HG03442 (cell line): ENCODE measurements around the gene C20orf96.
"Not testable (repeated sequence)": the region's sequence is repeated elsewhere in the genome, so short reads cannot be mapped to it uniquely, and the experiment has no call there.

Experiments
- ATAC-seq: cut with Tn5 transposase; IDR thresholded peaks from one replicate; pipeline ENCODE4 v1.9.1; 2021; ENCODE audit warnings: mild to moderate bottlenecking, moderate library complexity; ENCODE audit not compliant: unreplicated experiment

The C20orf96 gene

DNA sequence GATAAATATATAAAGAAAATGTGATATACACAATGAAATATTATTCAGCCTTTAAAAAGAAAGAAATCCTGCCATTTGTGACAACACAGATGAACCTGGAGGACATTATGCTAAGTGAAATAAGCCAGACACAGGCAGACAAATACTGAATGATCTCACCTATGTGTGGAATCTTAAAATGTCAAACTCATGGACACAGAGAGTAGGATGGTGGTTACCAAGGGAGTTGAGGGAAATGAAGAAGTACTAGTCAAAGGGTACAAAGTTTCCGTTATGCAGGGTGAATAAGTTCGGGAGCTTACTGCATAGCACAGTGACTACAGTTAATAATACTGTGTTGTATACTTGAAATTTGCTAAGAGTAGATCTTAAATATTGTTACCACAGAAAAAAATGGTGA lies 47.6 kb downstream of the C20orf96 start:
- ATAC-seq, result no peak

DNA sequence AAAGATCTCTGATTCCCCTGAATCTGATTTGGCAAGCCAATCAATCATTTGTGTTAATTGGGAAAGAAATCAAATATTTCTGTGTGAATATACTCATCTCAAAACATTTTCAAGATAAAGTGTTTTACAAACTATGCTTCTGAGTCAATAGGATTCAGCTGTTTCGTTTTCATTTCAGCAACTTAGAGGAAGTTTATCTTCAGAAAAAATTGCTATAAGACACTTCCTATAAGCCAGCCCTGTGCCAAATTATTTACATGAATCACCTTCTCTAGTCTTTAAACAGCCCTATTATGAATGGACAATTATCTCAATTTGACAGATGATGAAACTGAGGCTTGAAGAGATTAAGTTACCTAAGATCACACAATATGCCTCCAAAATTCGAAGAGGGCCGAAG lies 52.6 kb downstream of the C20orf96 start:
- ATAC-seq, result peak; percentile 52

DNA sequence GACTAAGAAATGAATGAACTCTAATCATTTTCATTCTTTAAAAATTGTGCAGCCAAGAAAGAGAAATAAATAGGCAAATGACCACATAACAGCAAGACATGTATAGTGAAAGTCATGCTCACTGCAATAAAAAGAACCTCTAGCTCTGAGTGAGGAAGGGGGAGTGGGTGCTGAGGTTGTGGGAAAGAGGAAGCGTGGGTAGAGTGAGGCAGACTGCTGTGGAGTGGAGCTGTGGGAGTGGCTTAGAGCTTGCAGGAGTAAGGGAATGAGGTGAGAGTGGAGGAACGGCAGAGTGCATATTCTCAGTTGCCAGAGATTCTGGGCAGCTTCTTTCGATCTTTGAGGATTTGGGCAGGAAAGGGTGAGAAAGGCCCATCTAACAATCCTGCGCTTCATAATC lies 53.1 kb downstream of the C20orf96 start:
- no peak for ATAC-seq

DNA sequence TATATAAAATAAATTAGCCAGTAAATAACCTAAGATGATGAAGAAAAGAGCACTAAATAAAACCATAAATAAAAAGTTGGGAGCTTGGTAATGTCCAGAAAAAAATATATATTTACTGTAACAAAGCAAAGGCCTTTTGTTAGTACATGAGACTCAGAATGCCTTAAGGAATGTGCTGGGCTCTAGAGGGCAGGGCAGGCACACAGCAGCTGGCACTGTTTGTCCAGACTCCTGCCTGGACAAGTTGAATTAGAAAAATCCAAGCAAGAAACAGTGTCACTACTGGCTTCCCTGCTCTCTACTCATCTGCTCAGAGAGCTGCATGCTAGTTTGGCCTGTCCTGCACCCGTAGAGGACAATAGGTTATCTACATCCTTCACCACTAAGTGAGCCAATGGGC lies 54.7 kb downstream of the C20orf96 start:
- no peak for ATAC-seq

DNA sequence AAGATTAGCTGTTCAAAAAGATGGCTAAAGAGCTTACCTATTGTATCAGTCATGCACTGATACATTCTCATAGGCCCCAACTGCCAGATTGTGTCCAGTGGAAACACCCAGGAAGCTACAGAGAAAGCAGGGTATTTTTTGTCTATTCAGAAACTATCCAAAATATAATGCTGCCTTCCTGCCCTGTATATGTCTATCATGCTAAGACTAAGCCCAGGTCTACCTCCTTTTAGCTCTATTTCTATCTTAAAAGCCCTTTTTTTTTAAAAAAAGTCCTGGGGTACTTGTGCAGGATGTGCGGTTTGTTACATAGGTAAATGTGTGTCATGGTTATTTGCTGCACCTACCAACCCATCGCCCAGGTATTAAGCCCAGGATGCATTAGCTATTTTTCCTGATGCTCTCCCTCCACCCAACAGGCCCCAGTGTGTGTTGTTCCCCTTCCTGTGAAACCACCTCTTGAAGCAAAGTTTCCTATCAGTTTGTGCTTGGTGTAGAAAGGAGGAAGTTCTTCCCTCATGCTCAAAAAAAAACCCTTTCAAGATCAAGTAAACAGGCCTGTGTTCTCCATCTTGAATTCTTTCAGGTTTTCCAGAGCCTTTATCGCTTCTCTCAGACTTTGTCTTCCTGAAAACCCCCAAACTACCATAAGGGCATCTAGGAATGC lies 63.0 kb downstream of the C20orf96 start:
- ATAC-seq, result no peak

DNA sequence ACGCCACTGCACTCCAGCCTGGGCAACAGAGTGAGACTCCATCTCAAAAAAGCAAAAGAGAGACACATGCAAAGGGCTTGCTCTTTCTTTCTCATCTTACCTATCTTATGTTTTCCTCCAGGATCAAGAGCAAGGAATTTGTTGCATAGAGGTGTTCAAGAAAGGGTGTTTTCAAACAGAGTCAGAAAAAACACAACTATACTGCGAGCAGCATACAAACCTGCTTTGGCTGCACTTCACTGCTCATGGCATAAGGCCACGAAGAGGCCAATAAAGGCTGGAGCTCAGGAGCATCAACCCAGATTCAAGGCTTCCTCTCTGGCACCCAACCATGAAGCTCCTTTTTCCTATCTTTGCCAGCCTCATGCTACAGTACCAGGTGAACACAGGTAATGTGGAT lies 63.6 kb downstream of the C20orf96 start, which contains the start of gene DEFB129:
DEFB129 (plus strand) TSS at position 301 of the 400 bp plus-strand sequence; CDS start at position 332, 31 bp downstream.
- ATAC-seq, result no peak

DNA sequence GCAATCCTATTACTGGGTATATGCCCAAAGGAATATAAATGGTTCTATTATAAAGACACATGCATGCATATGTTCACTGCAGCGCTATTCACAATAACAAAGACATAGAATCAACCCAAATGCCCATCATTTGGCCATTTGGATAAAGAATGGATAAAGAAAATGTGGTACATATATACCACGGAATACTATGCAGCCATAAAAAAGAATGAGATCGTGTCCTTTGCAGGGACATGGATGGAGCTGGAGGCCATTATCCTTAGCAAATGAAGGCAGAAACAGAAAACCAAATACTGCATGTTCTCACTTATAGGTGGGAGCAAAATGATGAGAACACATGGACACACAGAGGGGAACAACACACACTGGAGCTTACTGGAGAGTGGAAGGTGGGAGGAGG lies 64.7 kb downstream of the C20orf96 start:
- ATAC-seq, result not testable (repeated sequence)

DNA sequence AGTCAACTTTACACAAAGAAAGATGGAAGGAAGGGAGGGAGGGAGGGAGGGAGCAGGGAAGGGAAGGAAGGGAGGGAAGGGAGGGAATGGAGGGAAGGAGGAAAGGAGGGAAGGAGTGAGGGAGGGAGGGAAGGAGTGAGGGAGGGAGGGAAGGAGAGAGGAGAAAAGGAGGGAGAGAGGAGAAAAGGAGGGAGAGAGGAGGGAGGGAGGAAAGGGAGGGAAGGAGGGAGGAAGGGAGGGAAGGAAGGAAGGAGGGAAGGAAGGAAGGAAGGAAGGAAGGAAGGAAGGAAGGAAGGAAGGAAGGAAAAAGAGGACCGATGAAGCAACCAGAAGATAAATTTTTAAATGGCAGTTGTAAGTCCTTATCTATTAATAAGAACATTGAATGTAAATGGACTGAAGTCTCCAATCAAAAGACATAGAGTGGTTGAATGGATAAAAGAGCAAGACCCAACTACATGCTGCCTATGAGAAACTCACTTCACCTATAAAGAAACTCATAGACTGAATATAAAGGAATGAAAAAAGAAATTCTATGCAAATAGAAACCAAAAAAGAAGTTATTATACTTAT lies 69.2 kb downstream of the C20orf96 start:
- ATAC-seq, result no peak
